Thymus (tissue), 11 donors: ENCODE measurements around the gene CDH9. TPM values are rescaled to one million over a fixed set of nuclear protein-coding genes. Genes with fewer than 3 reads are reported as not detected.

ENCODE experiments used
- DNase-seq, 9 donors: peaks; one replicate each; pipeline ENCODE4 v3.0.0-alpha.2; 2013; ENCODE audit warnings: low spot score in 9 of 9, low read depth in 6 of 9, missing footprints in 1 of 9
- H3K27ac ChIP-seq, 2 donors: one replicate each; pipeline ENCODE4 v1.5.1; 2013; ENCODE audit warnings: control low read depth in 1 of 2, low read depth in 1 of 2, low read length in 1 of 2, mild to moderate bottlenecking in 1 of 2, moderate library complexity in 1 of 2
- H3K27me3 ChIP-seq, 2 donors: one replicate each; pipeline ENCODE4 v1.5.1; 2013; ENCODE audit warnings: low read length in 1 of 2; ENCODE audit not compliant: control insufficient read depth in 2 of 2, insufficient read depth in 1 of 2
- H3K36me3 ChIP-seq, 2 donors: one replicate each; pipeline ENCODE4 v1.5.1; 2013; ENCODE audit warnings: low read length in 1 of 2, mild to moderate bottlenecking in 1 of 2, moderate library complexity in 1 of 2; ENCODE audit not compliant: control insufficient read depth in 2 of 2, insufficient read depth in 2 of 2
- H3K4me1 ChIP-seq, 2 donors: one replicate each; pipeline ENCODE4 v1.5.1; 2013; ENCODE audit warnings: low read length in 2 of 2; ENCODE audit not compliant: control insufficient read depth in 2 of 2, insufficient read depth in 2 of 2
- H3K4me3 ChIP-seq, 2 donors: one replicate each; pipeline ENCODE4 v1.5.1; 2013; ENCODE audit warnings: low read length in 2 of 2, control low read depth in 1 of 2, mild to moderate bottlenecking in 1 of 2
- H3K9me3 ChIP-seq, 2 donors: one replicate each; pipeline ENCODE4 v1.5.1; 2013; ENCODE audit warnings: low read length in 1 of 2, mild to moderate bottlenecking in 1 of 2; ENCODE audit not compliant: control insufficient read depth in 2 of 2, insufficient read depth in 1 of 2
- WGBS: extraction: QIAGEN DNeasy Blood & Tissue Kit; methylation state at CpG from one replicate; pipeline ENCODE4 v1.1.7; 2013; 5-methylcytosine and 5-hydroxymethylcytosine counted together
- polyA plus RNA-seq: library from polyadenylated mRNA; stranded (reverse); fragments of 200-250 nt; gene quantifications from one replicate; pipeline ENCODE4 v1.2.3, GENCODE V29; 2013
- total RNA-seq: library from RNA; stranded (reverse); fragments of 120-200 nt; gene quantifications from one replicate; pipeline ENCODE4 v1.2.4, GENCODE V29; 2013
- donor health status: healthy.

The CDH9 gene
- total and polyA plus RNA-seq, 2 donors, result 0.05 to 0.09 TPM

- no peak for DNase-seq
- no peaks in the 10 kb centered on the region for H3K27me3 ChIP-seq
- no peak overlapping the region for H3K4me3 ChIP-seq
- H3K4me1 ChIP-seq, result no peaks in the 10 kb centered on the region
- WGBS, result 92% methylated on average over 6 of the region's 6 CpGs
- H3K9me3 ChIP-seq, result peaks cover 0 to 8% of the 10 kb centered on the region in 2 donors
- no peaks in the 10 kb centered on the region for H3K36me3 ChIP-seq
- no peak overlapping the region for H3K27ac ChIP-seq
Measured at GRCh38 chr5:26921439-26921838, 116.9 kb downstream of the CDH9 start.

GRCh38 chr5:26903469-26903868, 134.9 kb downstream of the CDH9 start:
- H3K4me3 ChIP-seq, result no peak overlapping the region
- no peaks in the 10 kb centered on the region for H3K9me3 ChIP-seq
- no peaks in the 10 kb centered on the region for H3K36me3 ChIP-seq
- H3K27me3 ChIP-seq, result no peaks in the 10 kb centered on the region
- DNase-seq, result no peak
- no peak overlapping the region for H3K27ac ChIP-seq
- WGBS, result 88% methylated on average over 4 of the region's 4 CpGs
- no peaks in the 10 kb centered on the region for H3K4me1 ChIP-seq

GRCh38 chr5:26894719-26895263, 143.6 kb downstream of the CDH9 start:
- Histone ChIP-seq H3K9me3 (no peaks in the 10 kb centered on the region), H3K27ac (no peak overlapping the region), H3K4me3 (no peak overlapping the region), H3K4me1 (no peaks in the 10 kb centered on the region), H3K36me3 (no peaks in the 10 kb centered on the region), H3K27me3 (no peaks in the 10 kb centered on the region)
- no peak for DNase-seq

GRCh38 chr5:26893078-26893477, 145.3 kb downstream of the CDH9 start:
- DNase-seq, result no peak
- Histone ChIP-seq H3K27me3 (no peaks in the 10 kb centered on the region), H3K4me3 (no peak overlapping the region), H3K4me1 (no peaks in the 10 kb centered on the region), H3K36me3 (no peaks in the 10 kb centered on the region), H3K27ac (no peak overlapping the region), H3K9me3 (no peaks in the 10 kb centered on the region)

DNA sequence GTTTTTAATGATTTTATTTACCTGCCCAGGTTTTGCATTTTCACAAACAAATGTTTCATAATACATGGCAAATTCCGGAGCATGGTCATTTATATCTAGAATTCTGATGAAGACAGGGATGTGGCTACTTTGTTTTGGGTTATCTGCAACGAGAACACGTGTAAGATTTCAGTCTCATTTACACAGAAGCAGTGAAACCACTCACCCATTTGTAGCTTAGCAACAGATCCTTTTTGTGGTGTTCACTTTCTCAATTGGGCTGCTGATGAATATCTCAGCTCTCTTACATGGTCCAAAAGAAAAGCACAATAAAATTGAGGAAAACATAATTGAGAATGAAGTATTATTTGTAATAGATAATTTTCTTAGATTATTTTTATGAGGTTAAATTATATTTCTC, 148.6 kb downstream of the CDH9 start:
- H3K4me1 ChIP-seq, result no peaks in the 10 kb centered on the region
- no peaks in the 10 kb centered on the region for H3K36me3 ChIP-seq
- no peak overlapping the region for H3K27ac ChIP-seq
- H3K9me3 ChIP-seq, result no peaks in the 10 kb centered on the region
- no peak overlapping the region for H3K4me3 ChIP-seq
- WGBS, result 70% methylated on average over 3 of the region's 3 CpGs
- no peak for DNase-seq
- H3K27me3 ChIP-seq, result no peaks in the 10 kb centered on the region

DNA sequence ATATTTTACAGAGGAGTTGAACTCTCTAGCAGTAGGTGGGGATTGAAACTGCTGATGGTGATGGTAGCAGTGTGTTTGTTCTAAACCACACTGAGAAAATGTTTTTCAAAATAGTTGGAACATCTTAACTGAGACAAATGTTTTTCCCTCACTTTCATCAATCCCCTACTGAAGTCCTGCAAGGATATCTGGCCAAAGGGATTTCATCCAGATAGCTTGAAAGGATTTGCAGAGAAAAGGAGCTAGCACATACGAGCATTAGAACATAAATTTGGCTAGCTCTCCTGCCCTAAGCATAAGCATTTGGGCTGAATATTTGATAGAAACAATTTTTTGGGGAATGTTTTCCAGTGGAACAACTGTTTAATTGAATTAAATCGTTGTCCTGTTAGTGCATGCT, 153.9 kb downstream of the CDH9 start:
- H3K27ac ChIP-seq, result no peak overlapping the region
- 82% methylated on average over 2 of the region's 2 CpGs for WGBS
- DNase-seq, result no peak
- H3K36me3 ChIP-seq, result no peaks in the 10 kb centered on the region
- no peaks in the 10 kb centered on the region for H3K4me1 ChIP-seq
- no peak overlapping the region for H3K4me3 ChIP-seq
- H3K27me3 ChIP-seq, result no peaks in the 10 kb centered on the region
- H3K9me3 ChIP-seq, result no peaks in the 10 kb centered on the region

GRCh38 chr5:26883375-26883774, 155.0 kb downstream of the CDH9 start:
- no peak for DNase-seq
- no peaks in the 10 kb centered on the region for H3K9me3 ChIP-seq
- H3K4me1 ChIP-seq, result no peaks in the 10 kb centered on the region
- H3K27me3 ChIP-seq, result no peaks in the 10 kb centered on the region
- no peak overlapping the region for H3K27ac ChIP-seq
- H3K36me3 ChIP-seq, result no peaks in the 10 kb centered on the region
- no peak overlapping the region for H3K4me3 ChIP-seq
- WGBS, result 91% methylated on average over 5 of the region's 5 CpGs

DNA sequence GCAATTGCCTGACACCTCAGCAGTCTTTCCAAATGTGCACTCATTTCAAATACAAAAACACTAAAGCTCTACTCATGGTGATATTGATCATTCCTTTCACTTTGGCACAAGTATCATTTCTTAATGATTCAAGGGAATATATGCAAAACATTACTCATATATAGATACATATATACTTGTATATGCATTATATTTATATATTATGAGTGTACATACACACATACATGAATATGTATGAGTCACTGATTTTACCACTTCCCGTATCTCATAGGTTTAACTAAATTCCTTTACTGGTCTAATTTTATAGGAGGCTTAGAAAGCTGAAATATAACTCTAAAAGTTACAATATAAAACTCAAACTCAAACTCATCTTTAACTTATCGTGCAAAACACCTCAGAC, 156.5 kb downstream of the CDH9 start:
- no peaks in the 10 kb centered on the region for H3K9me3 ChIP-seq
- no peak overlapping the region for H3K27ac ChIP-seq
- WGBS, result 48% methylated on average over 2 of the region's 2 CpGs
- no peaks in the 10 kb centered on the region for H3K27me3 ChIP-seq
- H3K4me1 ChIP-seq, result no peaks in the 10 kb centered on the region
- no peak overlapping the region for H3K4me3 ChIP-seq
- H3K36me3 ChIP-seq, result no peaks in the 10 kb centered on the region
- no peak for DNase-seq

DNA sequence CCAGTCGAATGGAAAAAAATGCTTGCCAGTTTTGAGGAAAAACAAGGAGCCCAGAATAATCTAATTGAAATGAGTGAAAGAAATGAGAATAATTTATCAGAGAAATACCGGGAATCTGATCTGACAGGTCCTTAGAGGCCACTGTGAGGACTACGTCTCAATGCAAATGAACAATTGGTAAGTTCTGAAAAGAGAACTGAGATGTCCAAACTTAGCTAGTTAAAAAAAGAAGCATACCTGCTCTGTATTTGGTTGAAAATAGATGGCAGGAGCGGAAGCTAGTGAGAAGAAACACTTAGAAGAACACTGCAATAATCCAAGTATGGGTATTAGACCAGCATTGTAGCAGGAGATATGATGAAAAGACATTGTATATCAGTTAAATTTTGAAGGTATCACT, 161.2 kb downstream of the CDH9 start:
- Histone ChIP-seq H3K4me3 (no peak overlapping the region), H3K9me3 (no peaks in the 10 kb centered on the region), H3K27me3 (no peaks in the 10 kb centered on the region), H3K27ac (no peak overlapping the region), H3K36me3 (no peaks in the 10 kb centered on the region), H3K4me1 (no peaks in the 10 kb centered on the region)
- 91% methylated on average over 4 of the region's 4 CpGs for WGBS
- DNase-seq, result no peak

GRCh38 chr5:26872337-26872736, 166.0 kb downstream of the CDH9 start:
- Histone ChIP-seq H3K9me3 (no peaks in the 10 kb centered on the region), H3K4me1 (no peaks in the 10 kb centered on the region), H3K36me3 (no peaks in the 10 kb centered on the region), H3K27ac (no peak overlapping the region), H3K4me3 (no peak overlapping the region), H3K27me3 (no peaks in the 10 kb centered on the region)
- no peak for DNase-seq
- 89% methylated on average over 3 of the region's 3 CpGs for WGBS
